GM20431 (cell line): ENCODE data around the gene ROBO1.

Experiments
- in situ Hi-C: fragments of 300-500 bp; cut with MseI, MboI; formaldehyde crosslinking; loops from one replicate; pipeline ENCODE4 v1.15.0; 2020; ENCODE audit warnings: low sequenced_read_pairs; ENCODE audit not compliant: unreplicated experiment

ROBO1 gene

DNA sequence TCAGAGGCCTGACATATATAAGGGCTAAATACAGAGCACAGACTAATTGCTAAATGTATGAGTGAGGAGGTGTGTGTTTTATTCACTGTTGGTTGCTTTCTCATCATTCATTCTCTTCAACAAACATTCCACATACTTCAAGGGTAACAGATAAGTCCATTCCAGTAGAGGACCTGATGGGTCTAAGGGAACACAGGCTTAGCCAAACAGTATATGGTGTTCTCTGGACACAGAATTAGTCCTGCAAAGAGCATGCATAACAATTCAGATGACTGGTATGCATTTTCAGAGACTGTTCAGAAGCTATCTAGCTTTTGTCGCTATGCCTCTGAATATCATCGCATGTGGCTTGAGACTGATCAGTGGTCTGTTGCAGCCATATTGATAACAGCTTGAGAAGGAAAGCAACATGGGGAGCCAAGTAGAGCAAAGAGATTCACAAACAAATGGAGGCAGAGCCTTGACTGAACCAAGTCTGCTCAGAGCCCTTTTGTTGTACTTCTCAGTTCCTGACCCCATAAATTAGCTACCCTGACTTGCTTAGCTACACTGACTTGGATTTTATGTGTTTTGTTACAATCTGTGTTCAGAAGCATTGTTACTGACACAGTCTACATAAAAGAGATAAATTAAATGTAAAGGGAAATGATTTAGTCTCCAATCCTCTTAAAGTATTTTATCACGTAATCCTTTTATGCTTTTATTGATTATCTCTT lies 1178.7 kb downstream of the ROBO1 start:
- in situ Hi-C loops: no loop called here

DNA sequence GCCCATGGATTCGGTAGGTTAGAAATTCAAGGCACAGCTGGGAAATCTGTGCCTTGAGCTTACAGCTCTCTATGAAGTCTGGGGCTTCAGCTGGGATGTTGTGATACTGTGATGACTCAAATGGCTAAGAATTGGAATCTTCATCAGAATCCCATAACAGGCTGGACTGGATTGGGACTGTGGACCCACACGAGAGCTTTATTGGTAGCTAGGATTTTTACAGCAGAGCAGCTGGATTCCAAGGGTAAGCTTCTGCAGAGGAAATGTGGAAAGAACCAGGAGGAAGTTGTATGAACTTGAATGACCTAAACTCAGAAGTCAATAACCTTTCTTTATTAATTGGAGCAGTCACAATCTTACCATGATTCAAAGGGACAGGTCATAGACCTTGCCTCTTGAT lies 1187.1 kb downstream of the ROBO1 start:
- in situ Hi-C loops: no loop called here

DNA sequence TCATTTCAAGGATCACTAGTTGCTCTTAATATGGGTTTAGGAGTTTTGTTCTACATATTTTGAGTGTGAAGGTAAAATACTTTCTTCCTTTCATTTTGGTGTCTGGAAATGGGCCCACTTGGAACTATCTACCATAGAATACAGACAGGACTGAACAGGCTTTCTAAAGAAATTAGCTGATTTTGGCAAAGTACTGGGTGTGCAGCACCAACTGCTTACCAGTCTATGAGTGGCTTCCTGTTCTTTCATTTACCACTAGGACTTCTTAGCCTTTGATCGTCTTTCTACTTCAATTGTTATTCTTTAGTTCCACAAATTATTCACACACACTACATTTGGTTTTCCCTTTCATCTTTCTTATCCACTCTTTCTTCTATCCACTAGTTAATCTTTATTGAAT lies 1196.3 kb downstream of the ROBO1 start:
- in situ Hi-C loops: no loop called here

DNA sequence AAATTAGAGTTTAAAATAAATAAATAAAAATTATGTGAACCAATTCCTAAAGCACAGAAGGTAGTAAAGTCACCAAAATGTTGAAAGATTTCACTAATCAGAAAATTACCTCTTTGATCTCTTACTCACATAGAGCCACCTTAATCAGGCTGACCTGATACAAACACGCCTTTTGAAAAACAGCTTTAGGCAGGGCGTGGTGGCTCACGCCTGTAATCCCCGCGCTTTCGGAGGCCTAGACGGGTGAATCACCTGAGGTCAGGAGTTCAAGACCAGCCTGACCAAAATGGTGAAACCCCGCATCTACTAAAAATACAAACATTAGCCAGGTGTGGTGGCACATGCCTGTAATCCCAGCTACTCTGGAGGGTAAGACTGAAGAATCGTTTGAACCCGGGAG lies 1197.3 kb downstream of the ROBO1 start:
- in situ Hi-C loops: no loop called here

DNA sequence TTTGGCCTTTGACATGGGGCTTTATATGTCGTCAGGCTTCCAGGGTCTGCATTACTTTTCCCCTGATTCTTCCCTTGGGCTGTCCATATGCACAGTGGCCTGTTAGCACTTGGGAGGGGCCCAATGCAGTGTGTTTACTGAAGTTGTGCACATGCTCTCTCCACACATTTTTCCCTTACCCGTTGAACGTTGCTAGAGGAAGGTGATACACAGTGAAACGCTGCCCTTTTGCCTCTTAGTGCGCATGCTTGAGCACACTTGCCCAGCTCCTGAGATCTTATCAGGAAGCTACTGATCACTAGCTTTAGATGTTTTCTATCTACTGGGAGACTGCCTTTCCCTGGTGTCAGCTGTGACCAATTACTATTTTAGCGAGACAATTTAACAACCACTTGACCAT lies 1198.0 kb downstream of the ROBO1 start:
- in situ Hi-C loops: no loop called here

DNA sequence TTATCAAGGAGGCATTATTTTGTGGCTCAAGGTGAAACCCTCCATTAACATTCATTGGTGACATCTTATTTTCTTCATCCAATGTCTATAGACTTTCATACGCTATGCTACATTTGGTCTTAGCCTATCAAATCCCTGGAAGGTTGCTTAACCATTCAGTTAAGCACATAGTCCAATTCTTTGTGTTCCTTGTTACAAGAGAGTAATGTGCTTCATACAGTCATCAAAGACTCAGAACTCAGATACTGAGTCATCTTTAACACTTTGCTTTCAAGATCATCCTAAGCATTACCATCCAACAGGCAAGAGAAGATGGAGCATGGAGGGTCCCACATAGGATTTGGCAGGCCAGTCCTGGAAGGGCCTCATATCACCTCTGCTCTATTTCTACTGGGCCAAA lies 1202.1 kb downstream of the ROBO1 start:
- in situ Hi-C loops: no loop called here

GRCh38 chr3:78562328-78562727 lies 1205.5 kb downstream of the ROBO1 start:
- in situ Hi-C loops: no loop called here
